ENCODE measurements around the gene OSBP2. TPM values are rescaled to one million over a fixed set of nuclear protein-coding genes. Genes with fewer than 3 reads are reported as not detected.

Gene OSBP2
- total and polyA plus RNA-seq, 2 of the 13 experiments (the other 11 are each of a cell fraction or from before 2014, with no cell fraction given) = 5.0 to 7.7 TPM

GRCh38 chr22:30671071-30671470 lies 23.6 kb upstream of the OSBP2 start:
- TF ChIP-seq USF2 (IDR thresholded peaks at IDR 0.05; ENCODE audit: low read depth, low read length) (no peak), USF2 (CRISPR knock-in tag; IDR thresholded peaks at IDR 0.05; ENCODE audit: borderline replicate concordance) (no peak), TAF15 (IDR thresholded peaks at IDR 0.05; ENCODE audit: low read depth, low read length, poor library complexity, severe bottlenecking) (no peak), ZNF337 (CRISPR knock-in tag; IDR thresholded peaks at IDR 0.05; ENCODE audit: borderline replicate concordance, low read depth) (no peak), ZNF264 (CRISPR knock-in tag; IDR thresholded peaks at IDR 0.05) (no peak)
- FAIRE-seq (no peak), DNase-seq (ENCODE audit: low spot score) (no peak), ATAC-seq (no peak)
- intact Hi-C loops (cut with micrococcal nuclease; ENCODE audit: unreplicated experiment) = no loop called here
- Histone ChIP-seq H3K27me3 (ENCODE audit: control insufficient read depth in 1 of 2, insufficient read depth in 2 of 2, low read length in 2 of 2) (peaks cover 1 to 31% of the 10 kb centered on the region in 2 experiments; a peak in 3 of 5 replicates), H3K9ac (ENCODE audit: insufficient read depth, low read depth, low read length) (no peak overlapping the region), H3K36me3 (replicated peaks in 1 of 2; ENCODE audit: control insufficient read depth in 1 of 2, insufficient read depth in 2 of 2, low read length in 2 of 2) (no peaks in the 10 kb centered on the region), H2AFZ (ENCODE audit: low read length) (no peak overlapping the region), H3K4me1 (ENCODE audit: insufficient read depth, low read length) (peaks cover 18% of the 10 kb centered on the region), H4K20me1 (ENCODE audit: insufficient read depth, low read length) (no peaks in the 10 kb centered on the region), H3K4me3 (replicated peaks in 1 of 3; ENCODE audit: insufficient read depth in 1 of 3, low read depth in 2 of 3, low read length in 3 of 3) (no peak overlapping the region), H3K4me2 (ENCODE audit: low read depth, low read length) (no peak overlapping the region), H3K79me2 (ENCODE audit: insufficient read depth, low read length) (no peaks in the 10 kb centered on the region), H3K9me3 (ENCODE audit: low read length) (no peaks in the 10 kb centered on the region), H3K27ac (ENCODE audit: extremely low read length, insufficient read depth, low read length) (no peak overlapping the region)
- ChIA-PET CTCF (ENCODE audit: low intra/inter-chr PET ratio, low total read pairs) (no interaction called here), POLR2A (no interaction called here)
- WGBS (ENCODE audit: low lambda C conversion rate) = 9% methylated on average over 3 of the region's 3 CpGs
- in situ Hi-C loops (cut with HindIII; ENCODE audit: extremely low pct_ligation_motif_present, low pct_unique_long_range_greater_than_20kb) = no loop called here
- BruUV-seq (replicated peaks) = no TSS peak

GRCh38 chr22:30673136-30673535 lies 21.5 kb upstream of the OSBP2 start:
- no peak overlapping the region for H3K4me3 ChIP-seq (replicated peaks in 1 of 3; ENCODE audit: insufficient read depth in 1 of 3, low read depth in 2 of 3, low read length in 3 of 3)
- ChIA-PET CTCF (ENCODE audit: low intra/inter-chr PET ratio, low total read pairs) (no interaction called here), POLR2A (no interaction called here)
- BruUV-seq (replicated peaks) = no TSS peak
- peaks cover 1 to 29% of the 10 kb centered on the region in 2 experiments; a peak in 3 of 5 replicates for H3K27me3 ChIP-seq (ENCODE audit: control insufficient read depth in 1 of 2, insufficient read depth in 2 of 2, low read length in 2 of 2)
- no peaks in the 10 kb centered on the region for H3K36me3 ChIP-seq (replicated peaks in 1 of 2; ENCODE audit: control insufficient read depth in 1 of 2, insufficient read depth in 2 of 2, low read length in 2 of 2)
- H3K4me2 ChIP-seq (ENCODE audit: low read depth, low read length) = no peak overlapping the region
- 8% methylated on average over 2 of the region's 4 CpGs for WGBS (ENCODE audit: low lambda C conversion rate)
- in situ Hi-C loops (cut with HindIII; ENCODE audit: extremely low pct_ligation_motif_present, low pct_unique_long_range_greater_than_20kb) = no loop called here
- intact Hi-C loops (cut with micrococcal nuclease; ENCODE audit: unreplicated experiment) = no loop called here
- no peaks in the 10 kb centered on the region for H3K9me3 ChIP-seq (ENCODE audit: low read length)
- DNase-seq (ENCODE audit: low spot score) (no peak), FAIRE-seq (no peak), ATAC-seq (no peak)
- H2AFZ ChIP-seq (ENCODE audit: low read length) = no peak overlapping the region
- no peaks in the 10 kb centered on the region for H4K20me1 ChIP-seq (ENCODE audit: insufficient read depth, low read length)
- H3K9ac ChIP-seq (ENCODE audit: insufficient read depth, low read depth, low read length) = no peak overlapping the region
- H3K79me2 ChIP-seq (ENCODE audit: insufficient read depth, low read length) = no peaks in the 10 kb centered on the region
- H3K27ac ChIP-seq (ENCODE audit: extremely low read length, insufficient read depth, low read length) = no peak overlapping the region
- H3K4me1 ChIP-seq (ENCODE audit: insufficient read depth, low read length) = peaks cover 6% of the 10 kb centered on the region
- TF ChIP-seq GTF2F1 (IDR thresholded peaks at IDR 0.05; ENCODE audit: low read length) (no peak), ZBTB42 (CRISPR knock-in tag; IDR thresholded peaks at IDR 0.05) (no peak), ZNF713 (CRISPR knock-in tag; IDR thresholded peaks at IDR 0.05) (no peak), NFATC3 (CRISPR knock-in tag; IDR thresholded peaks at IDR 0.05) (no peak), RXRA (CRISPR knock-in tag; IDR thresholded peaks at IDR 0.05) (no peak), HINFP (CRISPR knock-in tag; IDR thresholded peaks at IDR 0.05; ENCODE audit: low read depth) (no peak)
